ENCODE measurements around the gene TMEM151A.
"Not testable (repeated sequence)": the region's sequence is repeated elsewhere in the genome, so short reads cannot be mapped to it uniquely, and the experiment has no call there.

Gene TMEM151A

DNA sequence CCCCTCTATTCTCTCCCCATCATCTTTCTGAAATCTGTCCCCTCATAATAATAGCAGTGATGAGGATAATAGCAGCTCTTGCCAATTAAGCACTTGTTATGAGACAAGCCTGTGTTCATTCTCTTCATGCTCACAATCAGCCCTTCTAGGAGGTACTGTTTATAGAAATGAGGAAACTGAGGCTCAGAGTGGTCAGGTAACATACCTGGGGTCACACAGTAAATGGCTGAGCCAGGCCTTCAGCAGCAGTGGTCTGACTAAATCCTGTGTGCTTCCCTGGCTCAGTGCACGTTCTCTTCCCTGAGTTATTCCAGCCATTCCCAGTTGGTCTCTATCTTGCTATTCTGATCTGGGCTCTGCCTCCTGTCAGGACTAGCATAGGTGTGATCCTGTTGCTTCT, 17.5 kb upstream of the TMEM151A start:
- in situ Hi-C loops (cut with MboI; ENCODE audit: low sequenced_read_pairs): no loop called here
- Histone ChIP-seq H3K4me3 (no peak overlapping the region), H3K36me3 (replicated peaks) (peaks cover 23% of the 10 kb centered on the region), H3K9me3 (no peaks in the 10 kb centered on the region), H3K4me1 (peaks cover 2% of the 10 kb centered on the region), H3K27me3 (ENCODE audit: low read depth) (no peaks in the 10 kb centered on the region)
- no peak for DNase-seq (ENCODE audit: low spot score in 2 of 2)

DNA sequence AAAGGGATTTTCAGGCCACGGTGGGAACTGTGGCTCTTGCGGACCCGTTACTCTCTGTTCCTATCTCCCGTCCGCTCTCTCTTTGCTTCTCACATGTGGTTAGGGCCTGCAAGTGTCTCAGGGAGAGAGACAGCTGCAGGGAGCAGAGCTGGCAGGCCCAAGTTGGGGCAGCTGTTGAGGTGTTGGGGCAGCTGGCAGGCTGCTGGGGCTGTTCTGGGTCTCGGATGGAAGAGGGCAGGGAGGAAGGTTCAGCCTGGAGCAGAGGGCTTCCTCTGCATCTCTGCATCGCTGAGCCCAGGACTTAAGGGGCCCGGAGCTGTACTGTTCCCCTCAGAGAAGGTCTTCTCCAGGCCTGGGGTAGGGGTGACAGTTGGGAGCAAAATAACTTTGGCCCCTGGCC, 16.3 kb upstream of the TMEM151A start:
- no peaks in the 10 kb centered on the region for H3K9me3 ChIP-seq
- H3K4me3 ChIP-seq: no peak overlapping the region
- DNase-seq (ENCODE audit: low spot score in 2 of 2): no peak
- H3K36me3 ChIP-seq (replicated peaks): peaks cover 23% of the 10 kb centered on the region
- in situ Hi-C loops (cut with MboI; ENCODE audit: low sequenced_read_pairs): no loop called here
- H3K4me1 ChIP-seq: no peaks in the 10 kb centered on the region; the same call in 1 of the 2 replicates
- H3K27me3 ChIP-seq (ENCODE audit: low read depth): no peaks in the 10 kb centered on the region

DNA sequence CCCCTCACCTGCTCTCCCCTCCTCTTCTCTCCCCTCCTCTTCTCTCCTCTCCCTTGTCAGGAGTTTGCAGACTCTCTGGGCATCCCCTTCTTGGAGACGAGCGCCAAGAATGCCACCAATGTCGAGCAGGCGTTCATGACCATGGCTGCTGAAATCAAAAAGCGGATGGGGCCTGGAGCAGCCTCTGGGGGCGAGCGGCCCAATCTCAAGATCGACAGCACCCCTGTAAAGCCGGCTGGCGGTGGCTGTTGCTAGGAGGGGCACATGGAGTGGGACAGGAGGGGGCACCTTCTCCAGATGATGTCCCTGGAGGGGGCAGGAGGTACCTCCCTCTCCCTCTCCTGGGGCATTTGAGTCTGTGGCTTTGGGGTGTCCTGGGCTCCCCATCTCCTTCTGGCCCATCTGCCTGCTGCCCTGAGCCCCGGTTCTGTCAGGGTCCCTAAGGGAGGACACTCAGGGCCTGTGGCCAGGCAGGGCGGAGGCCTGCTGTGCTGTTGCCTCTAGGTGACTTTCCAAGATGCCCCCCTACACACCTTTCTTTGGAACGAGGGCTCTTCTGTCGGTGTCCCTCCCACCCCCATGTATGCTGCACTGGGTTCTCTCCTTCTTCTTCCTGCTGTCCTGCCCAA, 15.6 kb upstream of the TMEM151A start:
- Histone ChIP-seq H3K36me3 (replicated peaks) (peaks cover 23% of the 10 kb centered on the region), H3K27me3 (ENCODE audit: low read depth) (no peaks in the 10 kb centered on the region), H3K9me3 (no peaks in the 10 kb centered on the region), H3K4me3 (no peak overlapping the region), H3K4me1 (no peaks in the 10 kb centered on the region; the same call in 1 of the 2 replicates)
- in situ Hi-C loops (cut with MboI; ENCODE audit: low sequenced_read_pairs): no loop called here
- no peak for DNase-seq (ENCODE audit: low spot score in 2 of 2)

DNA sequence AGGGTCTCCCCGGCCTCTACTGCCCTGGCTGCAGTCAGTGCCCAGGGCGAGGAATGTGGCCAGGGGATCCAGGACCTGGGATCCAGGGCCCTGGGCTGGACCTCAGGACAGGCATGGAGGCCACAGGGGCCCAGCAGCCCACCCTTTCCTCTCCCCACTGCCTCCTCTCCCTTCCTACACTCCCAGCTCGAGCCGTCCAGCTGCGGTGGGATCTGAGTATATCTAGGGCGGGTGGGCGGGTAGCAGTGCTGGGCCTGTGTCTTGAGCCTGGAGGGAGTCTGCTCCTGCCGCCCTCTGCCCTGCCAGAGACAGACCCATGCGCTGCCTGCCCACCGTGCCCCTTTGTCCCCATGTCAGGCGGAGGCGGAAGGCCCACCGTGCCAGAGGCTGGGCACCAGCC, 15.1 kb upstream of the TMEM151A start:
- in situ Hi-C loops (cut with MboI; ENCODE audit: low sequenced_read_pairs); H3K9me3 ChIP-seq; DNase-seq (ENCODE audit: low spot score in 2 of 2); H3K27me3 ChIP-seq (ENCODE audit: low read depth); H3K4me3 ChIP-seq; H3K4me1 ChIP-seq: not testable (repeated sequence)
- H3K36me3 ChIP-seq (replicated peaks): peaks cover 23% of the 10 kb centered on the region

DNA sequence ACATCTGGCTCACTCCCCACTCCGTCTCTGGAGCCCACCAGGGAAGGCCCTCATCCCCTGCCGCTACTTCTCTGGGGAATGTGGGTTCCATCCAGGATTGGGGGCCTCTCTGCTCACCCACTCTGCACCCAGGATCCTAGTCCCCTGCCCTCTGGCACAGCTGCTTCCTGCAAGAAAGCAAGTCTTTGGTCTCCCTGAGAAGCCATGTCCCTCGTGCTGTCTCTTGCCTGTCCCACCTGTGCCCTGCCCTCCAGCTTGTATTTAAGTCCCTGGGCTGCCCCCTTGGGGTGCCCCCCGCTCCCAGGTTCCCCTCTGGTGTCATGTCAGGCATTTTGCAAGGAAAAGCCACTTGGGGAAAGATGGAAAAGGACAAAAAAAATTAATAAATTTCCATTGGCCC, 14.6 kb upstream of the TMEM151A start:
- H3K36me3 ChIP-seq (replicated peaks): peaks cover 20% of the 10 kb centered on the region
- H3K4me3 ChIP-seq; in situ Hi-C loops (cut with MboI; ENCODE audit: low sequenced_read_pairs): not testable (repeated sequence)

DNA sequence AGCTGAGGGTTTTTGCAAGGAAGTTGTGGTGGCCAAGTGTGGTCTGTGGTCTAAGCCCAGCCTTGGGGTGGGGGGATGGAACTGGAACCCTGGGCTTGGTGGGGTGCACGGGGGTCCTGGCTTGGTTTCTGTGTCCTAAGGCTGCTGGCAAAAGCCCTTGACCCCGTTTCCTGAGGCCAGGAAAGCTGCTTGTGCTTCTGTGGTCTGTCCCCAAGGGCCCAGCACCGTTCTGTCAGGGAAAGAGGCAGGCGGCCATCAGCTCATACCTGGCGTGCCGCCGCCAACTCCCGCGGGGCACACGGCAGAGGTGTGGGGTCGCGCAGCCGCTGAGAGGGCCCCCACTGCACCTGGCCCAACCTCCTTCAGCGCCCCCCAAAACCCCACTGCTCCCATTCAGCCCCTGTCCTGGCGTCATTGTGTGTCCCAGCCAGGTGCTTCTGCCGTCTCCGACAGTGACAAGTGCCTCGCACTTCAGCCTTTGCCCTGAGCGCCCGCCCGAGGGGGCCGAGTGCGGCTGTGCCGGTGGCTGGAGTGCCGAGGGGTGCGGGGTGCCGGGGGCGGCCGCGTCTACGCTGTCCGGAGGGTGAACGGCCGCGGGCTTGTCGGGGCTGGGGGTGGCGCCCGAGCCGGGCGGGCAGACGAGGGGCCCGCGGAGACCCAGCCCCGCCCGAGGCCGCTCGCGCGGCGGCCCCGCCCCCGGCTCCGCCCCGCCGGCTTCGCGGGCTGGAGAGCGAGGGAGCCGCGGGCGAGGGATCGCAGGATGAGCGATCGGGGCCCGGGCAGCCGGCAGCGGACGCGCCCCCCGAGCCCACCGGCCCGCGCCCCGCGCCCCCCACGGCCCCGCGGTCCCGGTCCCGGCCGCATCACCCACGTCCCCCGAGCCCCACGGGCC, 14.0 kb upstream of the TMEM151A start, which contains the start of gene CNIH2:
Gene CNIH2 (plus strand): TSS at position 705 of the 892 bp plus-strand sequence. CDS start 282 bp downstream, outside the sequence.
- in situ Hi-C loops (cut with MboI; ENCODE audit: low sequenced_read_pairs): no loop called here
- peak; percentile 48 to 70 for DNase-seq (ENCODE audit: low spot score in 2 of 2)

More for the DNA sequence above, 14.6 kb upstream of the TMEM151A start:
- DNase-seq (ENCODE audit: low spot score in 2 of 2); H3K27me3 ChIP-seq (ENCODE audit: low read depth); H3K4me1 ChIP-seq; H3K9me3 ChIP-seq: not testable (repeated sequence)

DNA sequence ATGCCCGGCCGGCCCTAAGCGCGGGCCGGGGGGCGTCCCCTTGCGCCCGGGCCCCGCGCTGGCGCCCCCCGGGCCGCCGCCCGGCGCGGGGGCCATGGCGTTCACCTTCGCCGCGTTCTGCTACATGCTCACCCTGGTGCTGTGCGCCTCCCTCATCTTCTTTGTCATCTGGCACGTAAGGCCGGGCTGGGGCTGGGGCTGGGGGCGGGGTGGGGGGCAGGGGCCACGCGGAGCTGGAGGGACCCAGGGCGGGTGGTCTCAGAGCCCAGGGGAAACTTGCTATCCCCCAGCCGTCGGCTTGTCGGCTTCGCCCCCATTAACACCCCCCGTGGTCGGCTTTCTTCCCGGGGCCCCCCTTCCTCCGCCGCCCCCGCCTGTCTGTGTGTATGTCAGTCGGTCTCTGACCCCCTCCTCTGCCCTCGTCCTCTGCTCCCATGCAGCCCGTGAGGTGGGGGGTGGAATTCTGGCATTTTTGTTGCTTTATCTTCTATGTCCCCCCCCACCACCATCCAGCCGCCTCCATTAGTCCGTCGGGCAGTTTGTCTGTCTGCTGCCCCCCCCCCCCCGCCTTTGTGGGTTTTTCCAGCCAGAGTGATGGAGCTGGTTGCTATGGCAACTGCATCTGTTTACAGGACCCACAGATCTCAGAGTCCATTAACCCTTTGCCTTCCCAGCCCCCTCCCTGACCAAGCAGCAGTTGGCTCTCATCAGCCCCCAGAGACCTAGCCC, 13.2 kb upstream of the TMEM151A start:
- no peaks in the 10 kb centered on the region for H3K9me3 ChIP-seq
- in situ Hi-C loops (cut with MboI; ENCODE audit: low sequenced_read_pairs): no loop called here
- peaks cover 10% of the 10 kb centered on the region for H3K36me3 ChIP-seq (replicated peaks)
- peak in 1 of 2 experiments; percentile 44 for DNase-seq (ENCODE audit: low spot score in 2 of 2)
- no peaks in the 10 kb centered on the region; the same call in 1 of the 2 replicates for H3K4me1 ChIP-seq
- no peaks in the 10 kb centered on the region for H3K27me3 ChIP-seq (ENCODE audit: low read depth)
- H3K4me3 ChIP-seq: peak overlapping the region; percentile 28

More for the DNA sequence above, 14.0 kb upstream of the TMEM151A start, which contains the start of gene CNIH2:
- peak within 1 kb of the TSS; percentile 28 for H3K4me3 ChIP-seq
- no peaks in the 10 kb centered on the region for H3K27me3 ChIP-seq (ENCODE audit: low read depth)
- peaks cover 15% of the 10 kb centered on the region for H3K36me3 ChIP-seq (replicated peaks)
- no peaks in the 10 kb centered on the region; the same call in 1 of the 2 replicates for H3K4me1 ChIP-seq
- H3K9me3 ChIP-seq: no peaks in the 10 kb centered on the region

DNA sequence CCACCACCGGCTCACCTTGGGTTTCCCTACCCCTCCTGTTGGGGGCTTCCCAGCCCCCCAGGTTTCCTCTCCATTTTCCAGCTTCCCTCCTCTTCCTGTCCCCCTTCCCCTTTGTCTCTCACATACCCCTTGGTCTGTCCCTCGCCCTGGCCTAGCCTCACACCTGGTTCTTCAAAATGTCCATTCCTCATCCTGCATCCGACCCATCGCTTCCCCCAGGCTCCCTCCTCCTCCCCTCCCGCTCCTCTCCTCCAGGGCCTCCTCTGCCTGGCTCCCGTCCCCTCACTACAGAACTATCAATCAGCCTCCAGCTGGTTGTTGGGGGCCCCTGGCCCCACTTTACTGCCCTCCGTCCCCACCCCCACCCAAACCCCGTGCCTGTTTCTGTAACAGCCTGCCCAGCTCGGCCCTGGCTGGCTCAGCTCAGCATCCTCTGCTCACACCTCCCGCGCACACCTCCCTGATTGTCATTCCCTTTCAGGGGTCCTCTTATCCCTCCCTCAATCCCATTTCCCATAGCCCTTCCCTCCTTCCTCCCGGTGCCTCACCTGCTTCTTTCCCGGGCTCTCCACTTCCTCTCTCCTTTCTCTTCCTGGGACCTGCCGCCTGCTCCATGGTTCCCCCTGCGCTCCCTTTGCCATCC, 12.5 kb upstream of the TMEM151A start:
- no peaks in the 10 kb centered on the region for H3K9me3 ChIP-seq
- H3K27me3 ChIP-seq (ENCODE audit: low read depth): no peaks in the 10 kb centered on the region
- H3K36me3 ChIP-seq (replicated peaks): peaks cover 5% of the 10 kb centered on the region
- H3K4me3 ChIP-seq: peak overlapping the region; percentile 28
- in situ Hi-C loops (cut with MboI; ENCODE audit: low sequenced_read_pairs): no loop called here
- no peaks in the 10 kb centered on the region; the same call in 1 of the 2 replicates for H3K4me1 ChIP-seq
- DNase-seq (ENCODE audit: low spot score in 2 of 2): no peak

DNA sequence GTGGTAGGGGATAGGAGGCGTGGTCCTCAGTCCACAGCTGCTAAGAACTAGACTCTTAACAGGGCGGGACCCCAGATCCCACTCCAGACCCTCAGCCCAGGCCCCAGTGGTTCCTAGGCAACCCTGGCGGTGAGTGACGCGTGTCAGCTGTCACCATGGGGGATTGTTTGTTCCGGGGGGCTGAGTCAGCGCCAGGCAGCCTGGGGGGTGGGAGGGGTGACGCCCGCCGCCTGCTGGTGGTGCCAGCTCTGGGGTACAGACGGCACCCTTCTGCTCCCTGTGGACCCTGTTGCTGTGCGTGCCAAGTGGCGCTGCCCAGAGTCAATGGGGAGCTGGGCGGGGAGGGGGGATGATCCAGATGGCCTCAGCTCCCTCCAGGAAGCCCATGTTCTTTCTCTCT, 11.3 kb upstream of the TMEM151A start:
- Histone ChIP-seq H3K27me3 (ENCODE audit: low read depth) (no peaks in the 10 kb centered on the region), H3K9me3 (no peaks in the 10 kb centered on the region), H3K4me1 (no peaks in the 10 kb centered on the region; the same call in 1 of the 2 replicates), H3K4me3 (no peak overlapping the region), H3K36me3 (replicated peaks) (peaks cover 8% of the 10 kb centered on the region)
- in situ Hi-C loops (cut with MboI; ENCODE audit: low sequenced_read_pairs): no loop called here
- no peak for DNase-seq (ENCODE audit: low spot score in 2 of 2)

DNA sequence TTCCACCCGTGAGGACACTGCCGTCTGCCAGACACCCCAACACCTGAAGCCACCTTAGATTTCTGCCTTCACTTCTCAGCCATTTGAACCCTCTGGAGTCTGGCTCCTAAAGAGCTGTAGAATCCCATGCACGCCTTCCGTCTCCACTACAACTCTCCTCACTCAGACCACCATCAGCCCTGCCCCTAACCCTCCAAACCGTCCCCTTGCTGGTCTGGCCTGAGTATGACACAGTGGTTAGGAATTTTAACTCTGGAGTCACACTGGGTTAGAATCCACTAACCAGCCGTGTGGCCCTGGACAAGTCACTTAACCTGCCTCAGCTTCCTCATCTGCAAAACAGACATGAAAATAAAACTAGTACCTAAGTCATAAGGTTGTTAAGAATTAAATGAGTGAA, 10.7 kb upstream of the TMEM151A start:
- peaks cover 8% of the 10 kb centered on the region for H3K36me3 ChIP-seq (replicated peaks)
- H3K9me3 ChIP-seq: no peaks in the 10 kb centered on the region
- no peak overlapping the region for H3K4me3 ChIP-seq
- DNase-seq (ENCODE audit: low spot score in 2 of 2): no peak
- H3K27me3 ChIP-seq (ENCODE audit: low read depth): no peaks in the 10 kb centered on the region
- no peaks in the 10 kb centered on the region; the same call in 1 of the 2 replicates for H3K4me1 ChIP-seq
- in situ Hi-C loops (cut with MboI; ENCODE audit: low sequenced_read_pairs): no loop called here

DNA sequence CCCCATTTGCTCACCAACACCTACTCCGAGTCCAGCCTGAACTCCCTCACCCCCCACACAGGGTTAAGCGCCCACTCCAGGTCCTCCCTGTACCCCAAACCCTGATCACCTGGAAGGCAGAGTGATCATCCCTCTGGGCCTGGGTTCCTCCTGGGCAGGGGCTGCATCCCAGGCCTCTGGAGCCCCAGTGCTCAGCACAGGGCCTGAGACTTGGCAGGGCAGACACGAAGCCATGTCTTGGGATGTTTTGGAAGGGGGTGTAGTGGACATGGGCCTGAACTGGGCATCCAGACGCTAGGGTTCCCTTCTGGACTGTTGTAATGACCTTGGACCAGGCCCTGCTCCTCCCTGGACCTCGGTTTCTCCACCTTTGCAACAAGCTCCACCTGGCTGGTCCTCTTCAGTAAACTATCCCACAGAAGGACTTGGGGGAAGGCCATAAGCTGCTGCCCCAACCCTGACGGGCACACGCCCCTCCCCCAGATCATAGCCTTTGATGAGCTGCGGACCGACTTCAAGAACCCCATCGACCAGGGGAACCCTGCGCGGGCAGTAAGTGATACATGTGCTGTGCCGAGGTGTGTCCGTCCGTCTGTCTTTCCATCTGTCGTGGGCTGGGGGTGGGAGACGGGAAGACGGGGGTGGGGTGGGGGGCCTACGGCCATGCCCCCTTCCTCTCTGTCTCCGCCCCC, 9.8 kb upstream of the TMEM151A start:
- H3K9me3 ChIP-seq: no peaks in the 10 kb centered on the region
- in situ Hi-C loops (cut with MboI; ENCODE audit: low sequenced_read_pairs): no loop called here
- no peaks in the 10 kb centered on the region; the same call in 1 of the 2 replicates for H3K4me1 ChIP-seq

DNA sequence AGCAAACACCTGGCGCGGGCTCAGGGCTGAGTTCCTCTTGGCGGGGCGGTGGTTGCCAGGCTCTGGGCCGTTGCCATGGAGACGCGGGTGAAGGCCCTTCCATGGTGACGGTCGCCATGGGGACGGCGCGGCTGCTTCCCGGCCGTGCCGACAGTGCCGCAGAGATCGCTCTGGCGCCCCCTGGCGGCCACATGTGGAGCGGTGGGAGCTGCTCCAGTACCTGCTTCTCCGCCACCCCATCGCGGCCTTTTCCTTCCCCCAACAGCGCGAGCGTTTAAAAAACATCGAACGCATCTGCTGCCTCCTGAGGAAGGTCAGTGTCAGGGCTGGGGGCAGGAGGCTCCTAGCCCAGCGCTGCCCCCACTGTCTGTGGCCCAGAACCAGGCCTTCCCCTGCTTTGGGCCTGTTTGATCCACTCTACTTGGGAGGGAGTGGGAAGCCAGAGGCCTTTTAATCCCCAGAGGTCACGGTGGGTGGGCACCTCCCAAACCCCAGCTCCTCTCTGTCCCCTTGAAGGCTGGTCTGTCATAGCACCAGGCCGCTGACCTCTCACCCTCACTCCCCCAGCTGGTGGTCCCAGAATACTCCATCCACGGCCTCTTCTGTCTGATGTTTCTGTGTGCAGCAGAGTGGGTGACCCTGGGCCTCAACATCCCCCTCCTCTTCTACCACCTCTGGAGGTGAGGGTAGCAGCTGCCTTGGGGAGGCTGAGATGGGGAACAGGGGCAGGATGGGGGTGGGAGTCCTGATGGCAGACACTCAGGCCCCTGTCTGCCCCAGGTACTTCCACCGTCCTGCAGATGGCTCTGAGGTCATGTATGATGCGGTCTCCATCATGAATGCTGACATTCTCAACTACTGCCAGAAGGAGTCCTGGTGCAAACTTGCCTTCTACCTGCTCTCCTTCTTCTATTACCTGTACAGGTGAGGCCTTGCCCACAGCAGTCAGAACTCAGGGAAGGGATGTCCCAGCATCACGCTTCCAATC, 8.9 kb upstream of the TMEM151A start:
- H3K4me1 ChIP-seq: no peaks in the 10 kb centered on the region; the same call in none of the 2 replicates
- DNase-seq (ENCODE audit: low spot score in 2 of 2): peak; percentile 91 to 100

More for the DNA sequence above, 9.8 kb upstream of the TMEM151A start:
- H3K27me3 ChIP-seq (ENCODE audit: low read depth): no peaks in the 10 kb centered on the region
- peaks cover 12% of the 10 kb centered on the region for H3K36me3 ChIP-seq (replicated peaks)
- DNase-seq (ENCODE audit: low spot score in 2 of 2): no peak
- H3K4me3 ChIP-seq: no peak overlapping the region

More for the DNA sequence above, 8.9 kb upstream of the TMEM151A start:
- H3K36me3 ChIP-seq (replicated peaks): peaks cover 12% of the 10 kb centered on the region
- in situ Hi-C loops (cut with MboI; ENCODE audit: low sequenced_read_pairs): no loop called here
- no peaks in the 10 kb centered on the region for H3K9me3 ChIP-seq
- no peak overlapping the region for H3K4me3 ChIP-seq
- no peaks in the 10 kb centered on the region for H3K27me3 ChIP-seq (ENCODE audit: low read depth)
